Fibroblast of lung (primary cell): ENCODE measurements around the gene GRB10.

Experiments used
- EZH2 ChIP-seq: IDR thresholded peaks from 2 replicates; pipeline ENCODE4 v1.5.1; 2012; ENCODE audit warnings: low read length, control low read depth, mild to moderate bottlenecking; ENCODE audit errors: missing control alignments
- TF ChIP-seq, protein P1 (sequence below), 2 donors: IDR thresholded peaks in 1 of 2; conservative IDR thresholded peaks in 1 of 2; 1 replicate in 1 of 2; 2 replicates in 1 of 2; pipeline ENCODE4 v1.5.1; 2011 to 2012; ENCODE audit warnings: low read length in 2 of 2, control low read depth in 1 of 2, inconsistent platforms in 1 of 2, low read depth in 1 of 2, mild to moderate bottlenecking in 1 of 2

DNA sequence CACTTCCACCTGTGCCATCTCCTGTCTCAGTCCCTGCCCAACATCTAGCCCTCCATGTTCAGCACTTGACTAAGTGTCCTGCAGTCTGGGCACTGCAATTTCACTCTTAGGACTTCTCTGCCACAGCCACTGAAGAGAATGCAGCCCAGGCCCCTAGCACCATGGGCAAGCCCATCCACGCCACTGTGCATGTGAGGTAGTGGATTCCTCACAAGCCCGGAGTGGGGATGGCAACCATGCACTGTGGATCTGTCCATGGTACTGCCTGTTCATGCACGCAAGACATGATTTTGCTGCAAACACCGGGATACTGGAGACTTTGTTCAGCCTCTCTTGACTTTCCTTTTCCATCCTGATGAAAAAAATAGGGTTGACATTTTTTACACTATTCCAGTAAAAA is 229.8 kb downstream of the GRB10 start:
- TF ChIP-seq, protein P1, sequence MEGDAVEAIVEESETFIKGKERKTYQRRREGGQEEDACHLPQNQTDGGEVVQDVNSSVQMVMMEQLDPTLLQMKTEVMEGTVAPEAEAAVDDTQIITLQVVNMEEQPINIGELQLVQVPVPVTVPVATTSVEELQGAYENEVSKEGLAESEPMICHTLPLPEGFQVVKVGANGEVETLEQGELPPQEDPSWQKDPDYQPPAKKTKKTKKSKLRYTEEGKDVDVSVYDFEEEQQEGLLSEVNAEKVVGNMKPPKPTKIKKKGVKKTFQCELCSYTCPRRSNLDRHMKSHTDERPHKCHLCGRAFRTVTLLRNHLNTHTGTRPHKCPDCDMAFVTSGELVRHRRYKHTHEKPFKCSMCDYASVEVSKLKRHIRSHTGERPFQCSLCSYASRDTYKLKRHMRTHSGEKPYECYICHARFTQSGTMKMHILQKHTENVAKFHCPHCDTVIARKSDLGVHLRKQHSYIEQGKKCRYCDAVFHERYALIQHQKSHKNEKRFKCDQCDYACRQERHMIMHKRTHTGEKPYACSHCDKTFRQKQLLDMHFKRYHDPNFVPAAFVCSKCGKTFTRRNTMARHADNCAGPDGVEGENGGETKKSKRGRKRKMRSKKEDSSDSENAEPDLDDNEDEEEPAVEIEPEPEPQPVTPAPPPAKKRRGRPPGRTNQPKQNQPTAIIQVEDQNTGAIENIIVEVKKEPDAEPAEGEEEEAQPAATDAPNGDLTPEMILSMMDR (conservative IDR thresholded peaks at IDR 0.05 in 1 of 2, IDR thresholded peaks at IDR 0.05 in 1 of 2; ENCODE audit: low read depth in 1 of 2, low read length in 2 of 2) = no peak
- TF ChIP-seq EZH2 = no peak
